Measurements from ENCODE around the gene SORT1.
A peak's percentile ranks its signal among the peaks of the same experiment; 100 is the strongest.

SORT1 gene

GRCh38 chr1:109277434-109278204 is 120.1 kb downstream of the SORT1 start:
- H3K27ac ChIP-seq = peak overlapping the region; percentile 7; the same call in 1 of the 2 replicates
- TF ChIP-seq, protein P1, sequence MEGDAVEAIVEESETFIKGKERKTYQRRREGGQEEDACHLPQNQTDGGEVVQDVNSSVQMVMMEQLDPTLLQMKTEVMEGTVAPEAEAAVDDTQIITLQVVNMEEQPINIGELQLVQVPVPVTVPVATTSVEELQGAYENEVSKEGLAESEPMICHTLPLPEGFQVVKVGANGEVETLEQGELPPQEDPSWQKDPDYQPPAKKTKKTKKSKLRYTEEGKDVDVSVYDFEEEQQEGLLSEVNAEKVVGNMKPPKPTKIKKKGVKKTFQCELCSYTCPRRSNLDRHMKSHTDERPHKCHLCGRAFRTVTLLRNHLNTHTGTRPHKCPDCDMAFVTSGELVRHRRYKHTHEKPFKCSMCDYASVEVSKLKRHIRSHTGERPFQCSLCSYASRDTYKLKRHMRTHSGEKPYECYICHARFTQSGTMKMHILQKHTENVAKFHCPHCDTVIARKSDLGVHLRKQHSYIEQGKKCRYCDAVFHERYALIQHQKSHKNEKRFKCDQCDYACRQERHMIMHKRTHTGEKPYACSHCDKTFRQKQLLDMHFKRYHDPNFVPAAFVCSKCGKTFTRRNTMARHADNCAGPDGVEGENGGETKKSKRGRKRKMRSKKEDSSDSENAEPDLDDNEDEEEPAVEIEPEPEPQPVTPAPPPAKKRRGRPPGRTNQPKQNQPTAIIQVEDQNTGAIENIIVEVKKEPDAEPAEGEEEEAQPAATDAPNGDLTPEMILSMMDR (conservative IDR thresholded peaks at IDR 0.05) = peak; percentile 96
- no peak for TF ChIP-seq ZFX (IDR thresholded peaks at IDR 0.05)

DNA sequence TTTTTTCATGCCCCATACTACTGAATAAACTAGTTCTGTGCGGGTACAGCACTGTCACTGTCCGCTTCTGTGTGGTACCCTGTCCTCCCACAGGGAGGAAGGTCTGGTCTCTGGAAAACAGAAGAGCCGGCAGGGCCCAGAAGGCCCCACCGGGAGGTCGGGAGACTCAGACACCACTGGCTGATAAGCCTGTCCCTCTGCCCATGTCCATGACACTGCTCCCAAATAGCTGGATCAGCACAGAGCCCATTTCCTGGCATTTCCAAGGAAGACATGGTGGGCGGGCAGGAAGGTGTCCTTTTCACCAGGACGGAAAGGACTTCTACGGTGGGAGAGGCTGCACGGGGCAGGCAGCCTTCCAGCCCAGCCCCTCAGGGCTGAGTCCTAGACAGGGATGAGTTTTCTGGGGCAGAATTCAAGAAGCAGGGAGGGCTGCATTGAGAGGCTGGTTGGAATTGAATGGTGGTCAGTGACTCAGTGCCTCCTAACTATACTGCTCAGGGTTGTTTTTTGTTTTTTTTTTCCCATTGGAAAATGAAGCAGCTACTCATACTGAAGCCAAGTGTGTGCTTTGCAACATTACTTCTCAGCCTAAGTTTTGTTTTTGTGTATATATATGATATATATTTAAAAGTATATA is 121.9 kb downstream of the SORT1 start:
- H3K27ac ChIP-seq = no peak overlapping the region

DNA sequence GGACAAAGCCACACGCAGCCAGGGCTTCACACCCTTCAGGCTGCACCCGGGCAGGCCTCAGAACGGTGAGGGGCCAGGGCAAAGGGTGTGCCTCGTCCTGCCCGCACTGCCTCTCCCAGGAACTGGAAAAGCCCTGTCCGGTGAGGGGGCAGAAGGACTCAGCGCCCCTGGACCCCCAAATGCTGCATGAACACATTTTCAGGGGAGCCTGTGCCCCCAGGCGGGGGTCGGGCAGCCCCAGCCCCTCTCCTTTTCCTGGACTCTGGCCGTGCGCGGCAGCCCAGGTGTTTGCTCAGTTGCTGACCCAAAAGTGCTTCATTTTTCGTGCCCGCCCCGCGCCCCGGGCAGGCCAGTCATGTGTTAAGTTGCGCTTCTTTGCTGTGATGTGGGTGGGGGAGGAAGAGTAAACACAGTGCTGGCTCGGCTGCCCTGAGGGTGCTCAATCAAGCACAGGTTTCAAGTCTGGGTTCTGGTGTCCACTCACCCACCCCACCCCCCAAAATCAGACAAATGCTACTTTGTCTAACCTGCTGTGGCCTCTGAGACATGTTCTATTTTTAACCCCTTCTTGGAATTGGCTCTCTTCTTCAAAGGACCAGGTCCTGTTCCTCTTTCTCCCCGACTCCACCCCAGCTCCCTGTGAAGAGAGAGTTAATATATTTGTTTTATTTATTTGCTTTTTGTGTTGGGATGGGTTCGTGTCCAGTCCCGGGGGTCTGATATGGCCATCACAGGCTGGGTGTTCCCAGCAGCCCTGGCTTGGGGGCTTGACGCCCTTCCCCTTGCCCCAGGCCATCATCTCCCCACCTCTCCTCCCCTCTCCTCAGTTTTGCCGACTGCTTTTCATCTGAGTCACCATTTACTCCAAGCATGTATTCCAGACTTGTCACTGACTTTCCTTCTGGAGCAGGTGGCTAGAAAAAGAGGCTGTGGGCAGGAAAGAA is 122.9 kb downstream of the SORT1 start:
- TF ChIP-seq, protein P1 (conservative IDR thresholded peaks at IDR 0.05) = no peak
- no peak for TF ChIP-seq ZFX (IDR thresholded peaks at IDR 0.05)
- H3K27ac ChIP-seq = no peak overlapping the region

More for the DNA sequence above, 121.9 kb downstream of the SORT1 start:
- TF ChIP-seq ZFX (IDR thresholded peaks at IDR 0.05) = no peak
- TF ChIP-seq, protein P1 (conservative IDR thresholded peaks at IDR 0.05) = no peak

GRCh38 chr1:109273570-109274288 is 124.0 kb downstream of the SORT1 start:
- no peak overlapping the region for H3K27ac ChIP-seq

DNA sequence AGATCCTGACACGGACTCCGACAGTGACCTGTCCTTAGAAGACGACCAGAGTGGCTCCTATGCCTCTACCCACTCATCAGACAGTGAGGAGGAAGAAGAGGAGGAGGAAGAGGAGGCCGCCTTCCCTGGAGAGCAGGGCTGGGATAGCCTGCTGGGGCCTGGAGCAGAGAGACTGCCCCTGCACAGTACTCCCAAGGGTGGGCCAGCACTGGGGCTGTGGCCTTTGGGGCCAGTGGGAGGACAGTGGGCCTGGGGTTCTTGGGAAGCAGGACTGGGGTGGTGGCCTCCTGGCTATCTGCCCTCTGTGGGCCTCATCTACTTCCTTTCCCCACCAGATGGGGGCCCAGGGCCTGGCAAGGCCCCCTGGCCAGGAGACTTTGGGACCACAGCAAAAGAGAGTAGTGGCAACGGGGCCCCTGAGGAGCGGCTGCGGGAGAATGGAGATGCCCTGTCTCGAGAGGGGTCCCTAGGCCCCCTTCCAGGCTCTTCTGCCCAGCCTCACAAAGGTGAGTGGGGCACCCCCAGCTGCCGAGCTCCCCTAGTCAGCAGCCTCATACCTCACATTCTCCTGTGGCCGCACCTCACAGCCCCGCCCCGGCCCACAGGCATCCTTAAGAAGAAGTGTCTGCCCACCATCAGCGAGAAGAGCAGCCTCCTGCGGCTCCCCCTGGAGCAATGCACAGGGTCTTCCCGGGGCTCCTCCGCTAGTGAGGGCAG is 124.7 kb downstream of the SORT1 start:
- no peak for TF ChIP-seq ZFX (IDR thresholded peaks at IDR 0.05)
- TF ChIP-seq, protein P1 (conservative IDR thresholded peaks at IDR 0.05) = no peak
- H3K27ac ChIP-seq = no peak overlapping the region

More at GRCh38 chr1:109273570-109274288, 124.0 kb downstream of the SORT1 start:
- TF ChIP-seq ZFX (IDR thresholded peaks at IDR 0.05) = no peak
- TF ChIP-seq, protein P1 (conservative IDR thresholded peaks at IDR 0.05) = no peak

- TF ChIP-seq ZFX (IDR thresholded peaks at IDR 0.05) = no peak
- TF ChIP-seq, protein P1 (conservative IDR thresholded peaks at IDR 0.05) = no peak
- H3K27ac ChIP-seq = no peak overlapping the region
Measured at GRCh38 chr1:109272021-109272799, 125.5 kb downstream of the SORT1 start.

All from C4-2B (cell line).